DMS53 treated with DMSO at 0.1 percent for 48 hours (cell line): Measurements from ENCODE around the gene SORCS2.

Source experiments
- DNase-seq: peaks from one replicate; lab custom pipeline; 2025; ENCODE audit not compliant: unreplicated experiment; lab: John Stamatoyannopoulos, UW

Gene SORCS2

DNA sequence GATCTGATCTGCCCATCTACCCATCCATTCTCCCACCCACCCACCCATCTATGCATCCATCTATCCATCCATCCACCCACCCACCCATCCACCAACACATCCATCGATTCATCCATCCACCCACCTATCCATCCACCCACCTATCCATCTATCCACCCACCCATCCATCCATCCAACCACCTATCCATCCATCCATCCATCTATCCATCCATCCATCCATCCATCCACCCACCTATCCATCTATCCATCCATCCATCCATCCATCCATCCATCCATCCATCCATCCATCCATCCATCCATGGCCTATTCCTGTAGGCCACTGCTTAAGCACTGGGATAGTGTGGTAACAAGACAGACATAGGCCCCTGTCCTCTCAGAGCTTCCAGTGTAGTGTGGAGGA is 69.8 kb downstream of the SORCS2 start:
- DNase-seq, result no peak

DNA sequence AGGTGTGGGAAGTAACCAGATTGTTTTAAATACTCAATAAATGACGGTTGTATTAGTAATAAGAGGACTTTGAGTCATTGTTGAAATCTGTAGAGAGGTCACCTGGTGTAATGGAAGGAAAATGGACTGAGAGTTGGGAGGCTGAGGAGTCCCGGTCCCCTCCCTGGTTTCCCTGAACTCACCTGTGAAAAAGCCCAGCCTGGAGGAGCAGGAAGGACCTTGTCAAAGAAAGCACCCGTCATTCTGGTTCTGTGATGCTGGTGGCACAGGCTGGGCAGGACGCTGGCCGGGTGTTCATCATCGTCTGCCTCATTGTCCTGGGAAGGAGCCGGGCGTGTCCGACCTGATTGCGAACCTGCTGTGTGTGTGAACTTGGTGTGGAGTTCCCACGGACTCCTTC is 70.8 kb downstream of the SORCS2 start:
- DNase-seq, result no peak

DNA sequence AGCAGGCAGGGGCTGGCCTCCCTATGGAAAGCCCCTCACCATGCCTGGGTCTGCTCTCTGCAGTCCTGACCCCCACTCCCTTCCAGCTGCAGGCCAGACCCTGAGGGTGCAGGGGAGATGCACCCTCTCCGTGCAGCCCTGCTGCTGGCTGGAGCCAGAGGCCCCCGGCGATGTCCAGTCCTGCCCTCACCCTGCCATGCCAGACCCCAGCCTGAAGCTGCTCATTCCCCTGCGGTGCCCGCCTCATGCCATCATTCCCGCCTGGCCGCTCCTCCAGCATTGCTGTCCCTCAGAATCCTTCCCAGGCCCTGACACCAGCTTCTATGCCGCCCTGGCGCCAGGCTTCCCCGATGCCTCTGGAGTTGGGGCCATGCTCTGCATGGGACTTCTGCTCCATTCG is 72.4 kb downstream of the SORCS2 start:
- no peak for DNase-seq

DNA sequence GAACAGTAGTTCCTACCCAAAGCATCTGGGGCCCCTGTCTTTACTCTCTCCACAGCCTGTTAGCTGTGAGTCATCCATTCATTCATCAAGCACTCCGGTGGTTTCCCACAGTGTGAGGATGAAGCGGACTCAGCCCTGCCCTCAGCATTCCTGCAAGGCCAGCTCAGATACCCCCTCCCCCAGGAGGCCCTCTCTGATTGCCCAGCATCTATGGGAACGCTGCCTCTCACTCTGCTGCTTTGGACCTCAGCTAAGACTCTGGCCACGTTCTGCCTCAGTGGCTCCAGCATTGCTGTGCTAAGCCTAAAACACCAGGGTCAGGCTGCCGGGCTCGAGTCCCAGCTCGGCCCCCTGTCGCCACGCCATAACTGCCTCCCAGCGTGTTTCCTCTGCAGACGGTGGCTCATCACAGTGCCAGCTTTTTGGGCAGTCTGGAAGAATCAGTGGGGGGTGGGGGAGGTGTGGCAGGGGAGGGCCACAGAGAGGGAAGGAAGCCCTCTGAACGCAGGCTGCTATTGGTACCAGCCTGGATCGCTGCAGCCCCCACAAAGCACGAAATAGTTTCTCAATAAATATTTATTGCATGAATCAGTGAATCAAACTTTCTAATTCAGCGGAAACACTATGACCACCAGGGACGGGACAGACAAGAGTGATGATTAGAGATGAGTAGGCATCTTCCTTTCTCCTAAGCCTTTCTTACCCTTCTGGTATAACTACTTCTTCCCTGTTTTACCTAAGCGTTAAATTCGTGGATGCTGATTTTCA is 74.4 kb downstream of the SORCS2 start:
- no peak for DNase-seq

DNA sequence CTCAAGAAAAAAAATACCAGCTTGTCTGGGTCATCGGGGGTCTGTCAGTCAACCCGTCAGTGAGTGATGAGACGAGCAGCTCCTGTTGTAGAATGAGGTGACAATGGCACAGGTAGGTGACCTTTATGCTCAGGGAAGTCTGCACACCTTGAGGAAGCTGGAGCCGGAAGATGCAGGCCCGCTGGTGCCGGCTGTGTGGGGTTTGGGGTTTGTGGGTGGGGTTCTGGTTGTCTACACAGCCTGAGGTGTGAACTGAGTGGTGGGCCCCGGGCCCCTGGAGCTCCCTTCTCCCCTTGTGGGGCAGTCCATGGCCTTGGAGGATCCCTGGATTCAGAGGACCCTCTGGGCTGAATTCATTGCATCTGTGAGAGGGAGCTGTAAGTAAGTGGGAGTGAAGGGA is 75.5 kb downstream of the SORCS2 start:
- DNase-seq, result no peak

DNA sequence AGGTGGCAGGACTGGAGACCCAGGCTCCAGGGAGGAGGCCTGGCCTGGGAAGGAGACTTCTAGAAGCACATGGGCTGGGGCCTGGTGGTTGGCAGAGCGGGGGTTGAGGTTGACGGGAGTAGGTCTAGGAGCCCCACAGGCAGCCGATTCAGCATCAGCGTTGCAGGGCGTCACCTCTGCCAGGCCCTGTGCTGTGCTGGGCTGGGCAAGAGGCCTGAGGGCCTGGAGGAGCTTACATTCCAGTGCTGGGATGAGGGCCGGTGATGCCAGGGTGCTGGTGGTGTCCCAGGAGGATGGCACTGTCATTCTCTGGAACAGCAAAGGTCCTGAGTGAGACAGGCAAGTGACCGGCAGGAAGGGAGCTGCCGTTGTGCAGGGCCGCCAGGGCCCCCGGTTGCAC is 76.6 kb downstream of the SORCS2 start:
- DNase-seq, result no peak

DNA sequence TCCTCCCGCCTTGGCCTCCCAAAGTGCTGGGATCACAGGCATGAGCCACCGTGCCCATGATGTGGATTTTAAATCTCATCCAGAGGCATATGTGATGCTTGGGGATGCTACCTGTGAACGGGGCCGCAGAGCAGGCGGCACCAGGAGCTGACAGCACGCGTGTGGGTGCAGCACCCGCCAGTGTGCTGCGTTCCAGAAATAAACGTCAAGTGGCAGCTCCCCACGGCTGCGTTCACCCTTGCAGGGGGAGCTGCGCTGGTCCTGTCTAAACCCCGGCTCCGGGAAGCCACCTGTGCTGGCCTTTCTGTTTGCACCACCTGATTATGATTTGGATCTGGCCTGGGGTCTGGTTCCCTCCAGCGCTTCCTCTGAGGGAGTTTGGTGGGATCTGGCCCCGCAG is 77.8 kb downstream of the SORCS2 start:
- DNase-seq, result no peak

DNA sequence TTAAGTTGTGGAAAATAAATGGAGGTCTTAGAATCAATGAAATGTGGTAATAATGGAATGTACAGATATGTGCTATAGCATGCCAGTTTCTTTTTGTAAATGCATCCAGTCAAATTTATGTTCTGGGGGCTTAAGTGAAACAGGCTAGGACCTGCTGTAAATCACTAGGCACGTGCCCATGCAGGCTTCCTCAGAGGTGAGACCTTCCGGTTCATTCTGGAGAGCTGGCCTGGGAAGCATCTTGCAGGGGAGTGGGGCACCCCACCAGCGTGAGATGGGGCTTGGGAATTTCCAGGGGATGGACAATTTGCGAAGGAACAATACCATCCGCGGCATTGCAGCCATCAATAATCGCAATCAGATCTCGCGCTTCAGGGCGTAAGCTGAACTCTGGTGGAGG is 80.1 kb downstream of the SORCS2 start:
- DNase-seq, result no peak

DNA sequence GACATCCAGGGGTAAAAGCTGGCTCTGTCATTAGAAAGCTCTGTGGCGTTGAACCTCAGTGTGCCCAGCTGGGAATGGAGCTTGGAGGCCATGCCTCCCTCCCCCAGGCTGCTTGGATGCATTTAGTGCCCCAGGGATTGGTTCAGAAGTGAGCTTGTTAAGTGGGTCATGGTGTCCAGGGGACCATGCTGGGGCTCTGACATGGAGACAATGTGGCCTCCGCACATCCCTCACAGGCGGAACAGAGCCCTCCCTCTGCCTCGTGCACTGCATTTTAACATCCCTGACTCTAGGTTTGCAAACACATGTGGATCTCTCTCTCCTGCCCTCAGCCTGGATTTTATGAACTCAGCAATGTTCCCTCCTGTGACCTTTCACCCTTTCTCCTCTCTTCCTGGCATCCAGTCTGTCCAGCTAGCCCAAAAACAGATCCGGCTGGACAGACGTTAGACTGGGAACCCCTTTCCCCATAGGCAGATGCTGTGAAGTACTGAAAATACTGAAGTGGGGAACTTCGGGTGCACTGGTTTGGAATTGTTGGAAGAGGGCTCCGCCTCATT is 81.5 kb downstream of the SORCS2 start:
- DNase-seq, result no peak

DNA sequence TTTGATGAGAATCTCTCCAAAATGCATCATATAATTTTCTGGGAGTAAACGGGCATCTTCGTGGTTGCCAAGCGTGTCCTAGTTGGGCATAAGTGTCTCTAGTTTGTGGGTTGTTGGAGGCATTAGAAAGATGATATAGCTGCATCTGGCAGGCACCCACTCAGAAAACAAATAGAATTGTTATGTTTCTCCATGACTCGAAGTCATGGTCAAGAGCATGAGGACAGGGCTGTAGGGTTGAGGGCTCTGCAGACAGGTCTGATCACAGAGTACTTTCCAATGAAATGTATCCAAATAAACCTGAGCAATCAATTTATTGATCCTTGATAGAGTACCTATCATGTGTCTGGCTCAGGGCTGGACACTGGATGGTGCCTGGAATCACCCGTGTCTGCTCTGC is 82.7 kb downstream of the SORCS2 start:
- DNase-seq, result no peak

DNA sequence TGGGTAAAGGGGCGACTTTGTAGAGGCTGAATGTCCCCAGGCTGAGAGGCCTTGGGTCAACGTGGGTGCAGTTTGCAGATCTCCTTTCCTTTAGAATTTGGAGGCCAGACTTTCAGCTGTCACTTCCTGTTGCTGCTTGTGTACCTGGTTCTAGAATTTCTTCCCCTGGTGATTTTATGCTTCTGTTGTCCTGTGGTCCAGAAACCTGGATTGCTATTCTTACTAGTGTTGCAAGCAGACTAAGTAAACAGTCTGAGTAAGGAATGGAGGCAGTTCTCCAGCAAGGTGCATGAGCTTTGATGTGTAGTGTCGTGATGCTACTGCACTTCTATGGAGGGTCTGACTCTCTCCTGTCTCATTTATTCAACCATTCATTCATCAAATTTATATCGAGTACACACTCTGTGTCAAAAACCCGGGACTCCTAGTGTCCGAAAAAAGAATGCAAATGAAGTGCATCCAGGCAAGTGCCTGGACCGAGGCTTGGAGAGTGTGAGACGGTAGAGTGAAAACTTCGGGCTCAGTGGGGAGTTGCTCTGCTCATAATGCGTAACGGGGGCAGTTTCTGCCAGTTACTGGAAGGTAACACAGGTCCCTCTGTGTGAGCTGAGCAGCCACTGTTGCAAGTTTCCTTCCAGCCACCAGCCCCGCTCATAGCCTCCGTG is 83.3 kb downstream of the SORCS2 start:
- DNase-seq, result no peak

DNA sequence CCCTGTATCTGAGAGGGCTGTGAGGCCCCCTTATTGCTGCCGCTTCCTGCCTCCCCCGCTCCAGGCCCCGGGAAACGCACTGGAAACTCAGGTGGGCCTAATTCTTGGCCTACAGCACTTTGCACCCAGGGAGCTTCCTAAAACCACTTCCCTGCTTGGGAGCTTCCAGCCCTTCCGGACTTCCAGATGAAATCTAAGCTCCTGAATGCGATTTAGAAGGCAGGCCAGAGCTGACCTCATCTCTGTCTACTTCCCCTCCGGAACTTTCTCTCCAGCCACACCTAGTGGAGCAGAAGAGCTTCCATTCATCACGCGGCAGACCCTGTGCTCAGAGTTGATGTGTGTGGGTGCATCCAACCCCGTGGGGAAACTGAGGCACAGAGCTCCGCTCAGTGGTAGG is 84.2 kb downstream of the SORCS2 start:
- DNase-seq, result no peak

DNA sequence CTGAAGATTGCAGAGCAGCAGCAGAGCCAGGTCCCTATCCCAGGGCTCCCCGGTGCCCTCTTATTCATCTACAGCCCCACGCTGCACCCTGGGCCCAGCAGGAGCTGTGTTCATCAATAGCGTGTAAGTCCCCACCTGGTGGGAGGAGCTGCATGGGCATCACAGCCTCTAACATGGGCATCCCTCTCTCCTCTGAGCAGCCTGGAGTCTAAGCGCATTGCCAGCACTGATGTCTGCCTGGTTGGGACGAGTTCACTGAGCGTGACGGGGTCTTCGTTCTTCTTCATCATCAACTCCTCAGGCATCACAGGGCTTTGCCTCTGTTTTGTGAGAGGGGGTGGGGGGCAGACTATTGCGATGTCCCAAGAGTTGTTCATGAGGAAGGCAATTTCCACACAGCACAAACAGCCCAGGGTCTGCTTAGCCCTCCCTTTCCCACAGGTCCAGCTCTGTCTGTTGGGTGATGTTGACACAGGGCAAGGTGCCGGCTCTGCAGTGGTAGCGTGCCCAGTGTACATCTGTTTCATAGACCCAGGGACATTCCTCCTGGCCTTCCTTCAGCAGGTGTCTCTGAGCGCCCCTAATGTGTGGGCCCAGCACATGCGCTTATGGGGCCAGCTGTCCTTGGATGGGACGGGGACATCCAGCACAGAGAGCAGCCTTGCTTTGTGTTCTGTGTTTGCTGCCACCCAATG is 85.9 kb downstream of the SORCS2 start:
- no peak for DNase-seq

DNA sequence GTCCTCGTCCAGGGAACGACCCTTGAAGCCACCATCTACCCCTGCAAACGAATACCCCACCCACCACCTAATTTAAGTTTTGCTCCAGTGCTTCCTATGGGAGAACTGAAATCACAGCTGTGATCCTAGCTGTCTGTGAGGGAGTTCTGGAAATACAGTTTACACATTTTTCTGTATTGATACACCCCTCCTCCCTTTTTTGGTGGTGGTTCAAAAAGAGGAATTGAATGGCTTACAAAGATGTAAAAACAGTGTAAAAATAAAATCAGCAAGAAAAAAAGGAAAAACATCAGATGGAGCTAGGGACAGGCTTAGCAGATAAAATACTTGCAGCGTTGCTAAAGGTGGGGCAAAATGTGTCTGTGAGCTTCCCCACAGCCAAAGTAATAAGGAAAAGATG is 86.6 kb downstream of the SORCS2 start:
- DNase-seq, result no peak

DNA sequence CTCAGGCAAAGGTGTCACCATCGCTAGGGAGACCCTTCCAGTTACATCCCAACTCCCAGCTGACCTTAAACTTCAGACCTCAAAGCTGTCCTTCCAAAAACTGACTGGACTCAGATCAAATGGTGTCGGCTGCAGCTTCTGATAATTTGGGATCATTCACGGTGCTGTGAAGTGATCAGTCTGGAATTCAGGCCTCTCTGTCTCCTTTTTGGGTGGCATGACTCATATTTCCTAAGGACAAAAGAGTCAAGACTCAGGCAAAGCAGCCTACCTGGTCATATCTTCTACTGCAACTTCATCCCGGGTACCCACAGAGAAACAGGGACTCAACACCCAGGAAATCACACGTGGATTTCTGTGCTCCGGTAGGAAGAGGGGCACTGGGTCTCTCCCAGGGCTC is 87.6 kb downstream of the SORCS2 start:
- no peak for DNase-seq

DNA sequence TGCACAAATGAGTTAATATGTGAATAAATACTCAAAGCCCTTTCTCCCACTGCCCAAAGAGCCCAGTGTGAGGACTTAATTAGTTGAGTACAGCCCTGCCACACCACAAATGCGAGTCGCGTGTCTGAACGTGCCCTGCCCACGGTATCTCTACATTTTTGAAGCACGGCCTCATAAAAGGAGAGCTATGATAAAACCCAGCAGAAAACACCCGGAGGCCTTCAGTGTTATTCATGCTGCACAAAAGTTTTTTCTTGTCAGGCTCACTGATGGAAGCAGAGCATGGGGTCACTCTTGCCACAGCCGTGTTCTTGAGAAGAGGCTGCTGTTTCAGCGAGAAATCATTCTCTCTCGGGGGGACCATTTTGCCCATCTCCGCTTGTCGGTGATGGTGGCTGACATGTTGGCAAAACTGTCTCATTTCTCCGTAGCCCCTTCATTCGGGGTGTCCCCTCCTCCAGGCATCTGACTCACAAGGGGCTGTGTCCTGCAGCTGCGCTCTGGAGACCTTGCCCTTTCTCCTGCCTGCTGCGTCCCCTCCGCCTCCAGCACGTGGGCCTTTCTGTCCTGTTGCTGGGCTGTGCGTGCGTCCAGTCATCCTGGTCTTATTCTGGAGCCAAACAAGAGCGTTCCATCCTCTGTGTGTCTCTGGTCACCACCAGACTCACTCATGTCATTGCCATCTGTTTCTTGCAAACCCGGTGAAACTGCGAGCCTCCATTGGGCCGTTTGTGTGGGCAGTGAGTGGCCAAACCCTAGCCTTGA is 88.8 kb downstream of the SORCS2 start:
- no peak for DNase-seq

DNA sequence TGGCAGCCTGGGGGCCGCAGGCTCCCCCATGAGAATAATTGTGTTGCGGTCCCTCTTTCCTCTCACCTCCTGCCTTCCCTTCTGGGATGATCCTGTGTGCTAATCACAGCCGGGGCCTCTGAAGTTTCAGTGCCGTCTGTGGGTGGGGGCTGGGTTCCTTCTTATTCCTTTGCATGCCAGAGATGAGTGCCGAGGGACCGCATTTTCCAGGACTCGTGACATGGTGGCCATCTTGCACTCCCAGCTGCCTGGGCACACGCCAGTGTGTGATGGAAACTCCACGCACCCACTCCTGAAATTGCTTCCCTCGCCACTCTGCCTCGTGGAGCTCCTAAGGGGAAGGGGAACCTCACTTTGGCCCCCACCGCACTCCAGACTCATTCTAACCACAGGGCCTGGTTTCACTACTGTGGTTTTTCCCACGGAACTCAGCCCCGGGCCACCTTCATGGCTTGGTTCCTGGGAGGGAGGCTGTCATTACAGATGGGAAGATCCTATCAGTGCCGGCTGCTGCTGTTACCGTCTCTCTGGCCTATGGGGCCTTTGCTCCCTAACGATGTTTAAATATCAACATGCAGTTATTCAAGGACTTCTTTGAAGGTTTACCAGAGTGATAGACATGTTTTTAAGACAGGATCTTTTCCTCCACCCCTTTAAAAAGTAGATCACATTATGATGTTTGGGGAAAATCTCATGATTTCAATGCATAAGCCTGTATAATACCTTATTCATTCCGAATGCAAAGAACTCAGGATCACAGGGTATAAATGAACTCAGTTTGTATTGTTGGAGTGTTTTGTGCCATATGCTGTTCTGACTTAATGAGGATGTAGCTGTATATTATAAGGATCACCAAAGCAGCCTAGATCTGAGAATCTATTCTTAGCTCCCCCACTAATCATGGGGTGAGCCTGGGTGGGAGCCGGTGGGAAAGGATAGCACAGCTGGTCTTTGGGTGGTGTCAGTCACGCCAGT is 89.6 kb downstream of the SORCS2 start:
- DNase-seq, result no peak

DNA sequence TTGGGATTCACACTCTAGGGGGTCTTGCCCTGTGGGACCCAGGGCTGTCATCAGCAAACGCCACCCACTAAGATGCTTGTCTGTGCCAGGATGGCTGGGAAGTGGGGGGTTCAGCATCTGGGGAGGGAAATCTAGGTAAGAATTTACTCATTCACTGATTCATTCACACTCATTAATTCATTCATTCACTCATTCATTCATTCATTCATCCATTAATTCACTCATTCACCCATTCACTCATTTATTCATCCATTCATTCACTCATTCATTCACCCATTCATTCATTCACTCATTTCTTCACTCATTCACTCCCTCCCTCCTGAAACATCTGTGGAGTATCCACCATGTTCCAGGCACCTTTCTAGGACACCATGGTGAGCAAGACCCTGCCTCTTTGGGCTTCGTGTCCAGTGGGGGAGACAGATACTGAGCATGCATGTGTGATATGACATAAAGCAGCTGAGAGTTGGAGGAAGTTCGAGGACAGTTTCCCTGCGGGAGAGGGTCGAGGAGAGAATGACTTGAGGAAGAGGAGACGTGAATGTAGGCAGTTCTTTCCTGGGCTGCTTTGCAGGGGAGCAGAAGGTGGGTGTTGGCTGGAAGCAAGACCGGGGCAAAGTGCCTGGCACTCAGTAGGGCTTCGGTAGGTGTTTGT is 90.6 kb downstream of the SORCS2 start:
- no peak for DNase-seq

DNA sequence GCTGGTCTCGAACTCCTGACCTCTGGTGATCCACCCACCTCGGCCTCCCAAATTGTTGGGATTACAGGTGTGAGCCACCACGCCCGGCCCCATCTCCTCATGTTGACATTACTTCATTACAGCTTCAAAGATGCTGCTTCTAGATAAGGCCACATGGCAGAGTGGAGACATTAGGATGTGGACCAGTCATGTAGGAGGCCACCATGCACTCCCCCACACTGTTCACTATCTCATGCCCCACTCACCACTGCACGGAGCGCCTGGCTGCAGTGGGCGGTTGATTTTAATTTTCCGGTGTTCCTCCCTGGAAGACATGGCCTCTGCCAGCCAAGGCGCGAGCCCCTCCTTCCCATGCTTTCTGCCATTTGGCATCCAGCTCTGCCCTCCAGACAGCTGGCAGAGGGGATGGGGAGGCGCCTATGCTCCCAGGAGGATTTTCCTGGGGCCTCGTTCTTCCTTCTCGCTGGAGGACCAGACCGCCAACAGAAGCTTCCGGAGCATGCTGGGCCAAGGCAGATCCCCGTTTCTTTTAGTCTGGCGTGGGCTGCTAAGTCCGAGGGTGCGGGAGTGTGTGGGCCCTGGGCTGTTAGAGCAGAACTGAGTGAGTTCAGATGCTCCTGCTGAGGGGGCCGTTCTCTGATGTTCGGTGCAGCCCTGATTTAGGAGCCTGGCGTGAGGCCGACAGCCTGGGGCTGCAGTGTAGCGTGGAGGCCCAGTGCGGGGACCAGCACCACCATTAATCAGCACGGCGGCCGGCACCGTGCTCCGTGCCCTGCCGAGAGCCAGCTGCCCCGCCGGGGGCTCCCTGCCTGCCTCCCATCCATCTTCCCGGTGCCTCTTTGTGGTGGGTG is 93.1 kb downstream of the SORCS2 start:
- no peak for DNase-seq
